ENCODE data around the gene DNAH10.
A peak's percentile ranks its signal among the peaks of the same experiment; 100 is the strongest.

Gene DNAH10

GRCh38 chr12:123720141-123720814 lies 41.8 kb upstream of the DNAH10 start:
- DNase-seq (ENCODE audit: low spot score) = no peak
- no peak for TF ChIP-seq CTCF (IDR thresholded peaks at IDR 0.05; ENCODE audit: borderline replicate concordance, control extremely low read depth, extremely low read depth, insufficient read depth, missing control alignments)
- in situ Hi-C loops (cut with MboI; ENCODE audit: low sequenced_read_pairs, unreplicated experiment) = no loop called here

- in situ Hi-C loops (cut with MboI; ENCODE audit: low sequenced_read_pairs, unreplicated experiment) = no loop called here
- DNase-seq (ENCODE audit: low spot score) = no peak
- TF ChIP-seq CTCF (IDR thresholded peaks at IDR 0.05; ENCODE audit: borderline replicate concordance, control extremely low read depth, extremely low read depth, insufficient read depth, missing control alignments) = no peak
Measured at GRCh38 chr12:123721245-123721644, 40.9 kb upstream of the DNAH10 start.

GRCh38 chr12:123723011-123723410 lies 39.1 kb upstream of the DNAH10 start:
- in situ Hi-C loops (cut with MboI; ENCODE audit: low sequenced_read_pairs, unreplicated experiment) = no loop called here
- DNase-seq (ENCODE audit: low spot score) = no peak
- no peak for TF ChIP-seq CTCF (IDR thresholded peaks at IDR 0.05; ENCODE audit: borderline replicate concordance, control extremely low read depth, extremely low read depth, insufficient read depth, missing control alignments)

- no peak for TF ChIP-seq CTCF (IDR thresholded peaks at IDR 0.05; ENCODE audit: borderline replicate concordance, control extremely low read depth, extremely low read depth, insufficient read depth, missing control alignments)
- in situ Hi-C loops (cut with MboI; ENCODE audit: low sequenced_read_pairs, unreplicated experiment) = no loop called here
- DNase-seq (ENCODE audit: low spot score) = peak; percentile 37
Measured at GRCh38 chr12:123723765-123724164, 38.3 kb upstream of the DNAH10 start.

- no peak for TF ChIP-seq CTCF (IDR thresholded peaks at IDR 0.05; ENCODE audit: borderline replicate concordance, control extremely low read depth, extremely low read depth, insufficient read depth, missing control alignments)
Measured at GRCh38 chr12:123726244-123726643, 35.9 kb upstream of the DNAH10 start.

GRCh38 chr12:123726962-123727361 lies 35.1 kb upstream of the DNAH10 start:
- in situ Hi-C loops (cut with MboI; ENCODE audit: low sequenced_read_pairs, unreplicated experiment) = no loop called here
- no peak for TF ChIP-seq CTCF (IDR thresholded peaks at IDR 0.05; ENCODE audit: borderline replicate concordance, control extremely low read depth, extremely low read depth, insufficient read depth, missing control alignments)
- no peak for DNase-seq (ENCODE audit: low spot score)

More at GRCh38 chr12:123726244-123726643, 35.9 kb upstream of the DNAH10 start:
- in situ Hi-C loops (cut with MboI; ENCODE audit: low sequenced_read_pairs, unreplicated experiment) = no loop called here
- DNase-seq (ENCODE audit: low spot score) = no peak

Data from GM13976 (cell line).